GM19239 (cell line): ENCODE measurements around the gene CHD9NB.
A peak's percentile ranks its signal among the peaks of the same experiment; 100 is the strongest.
"Not testable (repeated sequence)": the region's sequence is repeated elsewhere in the genome, so short reads cannot be mapped to it uniquely, and the experiment has no call there.

Experiments
- DNase-seq: peaks from one replicate; pipeline ENCODE4 v3.0.0; 2011; ENCODE audit warnings: low spot score; ENCODE audit not compliant: insufficient read length
- FAIRE-seq: peaks from 2 replicates; lab custom pipeline; 2011; peaks lifted over from hg19 to GRCh38; lab: Jason Lieb, UNC

The CHD9NB gene

GRCh38 chr16:53059672-53060071, 7.0 kb upstream of the CHD9NB start:
- FAIRE-seq, result no peak
- DNase-seq, result no peak

DNA sequence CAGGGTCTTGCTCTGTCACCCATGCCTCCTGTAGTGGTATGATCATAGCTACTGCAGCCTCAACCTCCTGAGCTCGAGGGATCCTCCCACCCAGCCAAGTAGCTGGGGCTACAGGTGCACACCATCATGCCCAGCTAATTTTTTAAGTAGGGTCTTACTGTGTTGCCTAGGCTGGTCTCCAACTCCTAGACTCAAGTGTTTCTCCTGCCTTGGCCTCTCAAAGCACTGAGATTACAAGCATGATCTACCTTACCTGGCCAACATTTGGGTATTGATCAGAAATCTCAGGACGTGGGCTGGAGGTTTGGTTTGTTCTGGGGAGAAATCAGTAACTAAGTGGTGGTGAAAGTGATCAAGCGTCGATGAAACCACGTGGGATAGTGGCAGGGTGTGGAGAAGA, 6.2 kb upstream of the CHD9NB start:
- no peak for FAIRE-seq
- DNase-seq, result no peak

- FAIRE-seq, result no peak
- DNase-seq, result no peak
Observed at GRCh38 chr16:53058441-53058840, 5.7 kb upstream of the CHD9NB start.

- DNase-seq (no peak), FAIRE-seq (no peak)
Observed at GRCh38 chr16:53057658-53058057, 5.0 kb upstream of the CHD9NB start.

GRCh38 chr16:53056392-53056881, 3.7 kb upstream of the CHD9NB start:
- DNase-seq (no peak), FAIRE-seq (no peak)

GRCh38 chr16:53055541-53056391, 3.1 kb upstream of the CHD9NB start:
- FAIRE-seq (peak; percentile 40), DNase-seq (no peak)

DNA sequence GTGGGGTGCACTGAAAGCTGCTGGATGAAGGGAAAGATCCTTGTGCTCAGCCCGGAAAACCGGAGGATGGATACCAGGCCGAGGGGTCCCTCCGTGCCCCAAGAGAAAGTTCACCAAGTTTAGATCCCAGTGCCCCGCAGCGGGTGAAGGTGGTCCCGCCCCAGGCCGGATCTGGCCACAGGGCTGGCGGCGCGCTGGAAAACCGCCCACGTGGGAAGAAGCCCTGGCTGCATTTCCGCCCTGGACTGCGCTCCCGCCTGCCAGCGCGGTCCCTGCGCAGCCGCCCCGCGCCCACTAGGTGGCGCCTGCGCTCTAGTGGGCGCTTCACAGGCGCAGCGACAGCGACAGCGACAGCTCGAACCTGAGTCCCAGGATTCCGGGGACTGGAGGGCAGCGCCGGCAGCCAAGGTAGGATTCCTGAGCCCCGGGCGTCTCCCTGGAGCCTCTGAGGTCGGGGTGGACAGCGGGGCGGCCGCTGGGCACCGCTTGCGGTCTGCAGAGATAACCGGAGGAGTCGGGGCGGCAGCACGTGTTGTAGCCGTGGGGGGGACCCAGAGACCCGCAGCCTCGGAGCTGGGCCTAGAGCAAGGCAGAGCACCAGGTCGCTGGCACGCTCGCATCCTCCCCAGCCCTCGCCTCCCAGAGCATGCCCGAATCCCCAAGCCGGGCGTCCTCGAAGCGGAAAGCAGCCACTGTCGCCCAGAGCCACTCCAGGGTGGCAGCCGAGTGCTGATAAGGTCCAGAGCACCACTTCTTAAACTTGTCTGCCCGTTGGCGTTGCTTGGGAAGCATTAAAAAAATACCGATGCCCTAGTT, 2.2 kb upstream of the CHD9NB start, which contains the start of gene CHD9:
Gene CHD9 (plus strand): TSS at position 322 of the 816 bp plus-strand sequence. CDS start 101,099 bp downstream, outside the sequence.
- DNase-seq, result peak; percentile 79
- peak; percentile 81 for FAIRE-seq

DNA sequence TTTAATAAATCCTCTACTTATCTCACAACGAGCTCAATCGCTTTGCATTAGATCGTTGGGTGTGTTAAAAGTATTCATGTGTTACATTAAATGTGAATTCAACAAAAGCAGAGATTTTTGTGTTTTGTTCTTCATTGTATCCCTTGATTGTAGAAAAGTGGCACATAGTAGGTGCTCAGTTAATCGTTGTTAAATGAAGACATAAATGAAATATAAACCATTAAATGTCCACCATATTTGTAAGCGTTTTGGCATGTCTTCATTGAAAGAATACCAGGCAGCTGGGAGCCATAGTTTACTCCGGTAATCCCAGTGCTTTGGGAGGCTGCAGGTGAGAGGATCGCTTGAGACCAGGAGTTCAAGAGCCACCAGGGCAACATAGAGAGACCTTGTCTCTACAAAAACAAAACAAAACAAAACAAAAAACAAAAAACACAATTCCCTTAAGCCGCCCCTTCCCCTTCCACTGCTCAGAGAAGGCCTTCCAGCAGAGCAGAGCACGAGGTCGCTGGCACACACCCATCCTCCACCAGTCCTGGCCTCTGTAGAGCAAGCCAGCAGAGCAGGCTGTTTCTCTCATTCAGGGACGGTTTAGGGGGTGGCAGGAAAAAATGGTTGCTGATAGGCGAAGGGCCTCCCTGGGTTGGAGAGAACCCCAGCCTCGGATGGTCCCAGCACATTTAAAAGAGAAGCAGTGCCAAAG, 1.4 kb upstream of the CHD9NB start:
- DNase-seq (no peak), FAIRE-seq (peak; percentile 39)

- not testable (repeated sequence) for DNase-seq, FAIRE-seq
Observed at GRCh38 chr16:53051255-53051654, 1.4 kb downstream of the CHD9NB start.

GRCh38 chr16:53048139-53048915, 4.4 kb downstream of the CHD9NB start:
- FAIRE-seq, result no peak
- DNase-seq, result no peak

GRCh38 chr16:53047515-53047914, 5.2 kb downstream of the CHD9NB start:
- FAIRE-seq, result not testable (repeated sequence)

DNA sequence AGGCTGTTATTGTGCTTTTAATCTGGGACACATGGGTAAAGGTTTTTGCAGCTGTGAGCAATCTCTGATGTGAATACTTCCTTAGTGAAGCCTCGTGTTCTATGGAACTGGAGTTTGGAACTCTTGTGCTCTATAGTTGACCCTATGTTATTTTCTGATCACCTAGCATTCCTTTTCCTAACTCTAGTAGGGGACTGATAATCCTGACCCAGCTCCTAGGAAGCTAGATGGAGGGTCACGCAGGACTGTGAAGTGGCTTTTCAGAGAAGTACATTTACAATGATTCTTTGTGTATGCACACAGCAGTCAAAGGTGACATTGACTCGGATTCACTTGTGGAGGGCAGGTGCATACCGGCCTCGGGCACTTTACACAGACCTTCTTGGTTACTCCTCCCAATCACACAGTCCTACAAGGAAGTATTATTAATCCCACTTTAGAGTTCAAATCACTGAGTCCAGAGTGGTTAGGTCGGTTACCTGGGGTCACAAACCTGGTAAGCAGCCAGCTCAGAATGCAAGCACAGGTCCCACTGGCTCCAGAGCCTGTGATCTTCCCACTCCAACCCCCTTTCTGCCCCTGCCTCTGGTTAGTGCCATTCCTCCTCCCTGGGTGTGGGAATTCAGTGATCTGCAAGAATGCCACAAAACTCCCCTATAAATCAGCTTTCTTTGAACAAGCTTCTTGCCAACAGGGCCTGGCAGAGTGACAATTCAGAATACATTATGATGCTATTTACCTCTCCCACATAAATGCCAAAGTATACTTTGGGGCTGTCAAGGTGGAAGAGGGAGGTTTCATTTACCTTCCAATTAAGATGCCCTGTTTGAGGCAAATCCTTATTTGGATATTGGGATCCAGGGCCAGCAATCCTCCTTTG, 7.1 kb downstream of the CHD9NB start:
- FAIRE-seq (no peak), DNase-seq (no peak)

More at GRCh38 chr16:53047515-53047914, 5.2 kb downstream of the CHD9NB start:
- DNase-seq, result not testable (repeated sequence)

DNA sequence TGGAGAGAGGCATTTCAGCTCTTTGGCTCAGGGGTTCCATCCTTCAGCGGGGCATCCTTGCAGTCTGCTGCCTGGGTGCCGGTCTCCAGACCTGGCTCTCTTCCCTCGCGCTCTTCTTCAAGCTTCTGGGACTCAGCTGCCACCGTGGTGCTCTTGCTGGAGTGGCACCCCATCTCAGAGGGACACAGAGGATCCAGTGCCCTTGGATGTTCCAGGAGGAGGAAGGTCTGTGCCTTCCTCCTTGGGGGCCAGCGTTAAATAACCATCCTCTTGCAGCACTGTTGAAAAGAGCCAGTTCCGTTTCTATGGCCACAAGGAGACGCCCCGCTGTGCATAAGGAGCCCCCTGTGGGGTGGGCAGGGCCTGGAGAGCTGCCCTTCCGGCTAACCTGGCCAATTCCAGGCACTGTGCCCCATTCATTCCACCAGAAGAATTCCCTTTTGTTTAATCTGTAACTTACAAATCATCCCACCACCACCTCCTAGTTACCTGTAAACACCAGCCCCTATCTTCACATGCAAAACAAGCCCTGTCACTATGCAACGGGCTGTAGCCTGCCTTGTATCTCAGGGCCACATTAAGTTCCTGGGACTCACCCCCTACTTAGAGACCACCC, 8.6 kb downstream of the CHD9NB start:
- no peak for FAIRE-seq
- no peak for DNase-seq

- DNase-seq, result no peak
- no peak for FAIRE-seq
Observed at GRCh38 chr16:53043428-53043831, 9.3 kb downstream of the CHD9NB start.

DNA sequence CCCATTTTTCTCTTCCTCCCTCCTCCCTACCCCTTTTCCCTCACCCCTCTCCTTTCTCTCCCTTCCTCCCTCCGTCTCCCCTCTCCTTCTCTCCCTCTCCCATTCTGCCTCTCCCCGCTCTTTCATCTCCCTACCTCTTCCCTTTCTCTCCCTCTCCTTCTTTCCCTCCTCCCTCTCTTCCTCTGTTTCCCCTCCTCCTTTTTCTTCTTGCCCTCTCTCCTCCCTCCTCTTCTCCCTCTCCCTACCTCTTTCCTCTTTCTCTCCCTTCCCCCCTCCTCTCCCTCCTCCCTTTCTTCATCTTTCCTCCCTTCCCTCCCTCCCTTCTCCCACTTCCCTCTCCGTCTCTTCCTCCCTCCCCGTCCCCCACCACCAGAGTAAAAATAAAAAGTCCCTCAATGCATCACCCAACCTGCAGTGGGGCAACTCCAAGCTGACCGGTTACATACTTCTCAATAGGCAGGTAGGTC, 10.4 kb downstream of the CHD9NB start:
- FAIRE-seq (no peak), DNase-seq (no peak)

DNA sequence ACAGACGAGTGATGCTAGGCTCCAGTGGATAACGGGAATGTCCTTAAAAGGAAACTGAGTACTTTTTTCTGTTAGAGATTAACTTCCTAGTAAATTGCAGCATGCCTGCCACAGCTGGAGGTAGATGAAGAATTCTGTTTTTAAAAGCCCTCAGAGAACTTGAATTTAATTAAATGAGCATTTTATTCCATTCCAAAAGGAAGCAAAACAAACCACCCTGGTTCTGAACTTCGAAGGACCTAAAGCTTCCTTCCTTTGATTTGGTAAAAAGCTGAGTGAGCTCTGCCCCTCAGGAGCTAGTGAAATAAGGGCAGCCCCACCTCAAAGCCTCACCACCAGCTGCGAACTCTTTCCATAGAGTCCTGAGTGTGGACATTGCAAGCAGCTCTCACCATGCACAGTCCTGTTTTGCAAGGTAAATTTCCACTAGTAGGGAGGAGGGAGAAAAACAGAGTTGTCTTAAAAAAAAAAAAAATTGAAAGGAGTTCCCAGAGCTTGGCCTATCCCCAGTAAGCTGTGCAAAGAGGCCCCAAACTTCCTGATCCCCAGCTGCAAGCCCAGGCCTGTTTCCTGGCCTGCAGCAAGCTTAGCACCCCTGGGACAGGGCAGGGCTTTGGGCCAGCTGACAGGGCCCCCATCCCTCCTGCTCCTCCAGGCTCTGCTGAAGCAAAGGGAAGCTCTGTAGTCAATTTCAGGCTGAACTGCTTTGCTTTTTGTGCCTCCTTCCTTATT, 11.2 kb downstream of the CHD9NB start:
- no peak for DNase-seq
- FAIRE-seq, result peak; percentile 4

GRCh38 chr16:53040788-53041187, 11.9 kb downstream of the CHD9NB start:
- DNase-seq (no peak), FAIRE-seq (no peak)
